ENCODE results near the gene CBFA2T2. TPM values are rescaled to one million over a fixed set of nuclear protein-coding genes. Genes with fewer than 3 reads are reported as not detected.

The CBFA2T2 gene
- total RNA-seq = 23.0 TPM

GRCh38 chr20:33490023-33490933 is at the start of gene CBFA2T2:
CBFA2T2 (plus strand) TSS chr20:33490096; CDS start chr20:33490268, 172 bp downstream.

GRCh38 chr20:33443512-33444239 is 46.2 kb upstream of the CBFA2T2 start, which contains the start of gene SNTA1:
SNTA1 (minus strand) TSS chr20:33443763; CDS start chr20:33443620, 143 bp downstream.

GRCh38 chr20:33662172-33662571 is 172.3 kb downstream of the CBFA2T2 start, which contains the start of gene C20orf144:
C20orf144 (plus strand) TSS chr20:33662327; CDS start chr20:33662346, 19 bp downstream.

GRCh38 chr20:33666293-33667244 is 176.7 kb downstream of the CBFA2T2 start, which contains the start of gene ACTL10:
ACTL10 (plus strand) TSS chr20:33666943; CDS start chr20:33667498, 555 bp downstream.

GRCh38 chr20:33674294-33675135 is 184.6 kb downstream of the CBFA2T2 start, which contains the start of gene NECAB3:
NECAB3 (minus strand) TSS chr20:33674428; CDS start chr20:33674352, 76 bp downstream.

GRCh38 chr20:33686100-33686983 is 196.4 kb downstream of the CBFA2T2 start, which contains the start of gene E2F1:
E2F1 (minus strand) TSS chr20:33686385; CDS start chr20:33686264, 121 bp downstream.

Other genes starting within 250 kb of the CBFA2T2 start
- gene BPIFB1, start 206.9 kb upstream of the CBFA2T2 start, total RNA-seq = not detected
- gene CDK5RAP1, start 88.6 kb upstream of the CBFA2T2 start, total RNA-seq = 25.5 TPM
- gene SNTA1, start 46.3 kb upstream of the CBFA2T2 start, total RNA-seq = 20.9 TPM
- gene C20orf144, start 172.2 kb downstream of the CBFA2T2 start, total RNA-seq = not detected
- 0.70 TPM for gene ACTL10, start 176.8 kb downstream of the CBFA2T2 start, total RNA-seq
- 30.3 TPM for gene NECAB3, start 184.3 kb downstream of the CBFA2T2 start, total RNA-seq
- gene E2F1, start 196.3 kb downstream of the CBFA2T2 start, total RNA-seq = 6.0 TPM
- gene PXMP4, start 230.2 kb downstream of the CBFA2T2 start, total RNA-seq = 12.7 TPM
- gene ZNF341, start 241.9 kb downstream of the CBFA2T2 start, total RNA-seq = 3.1 TPM